Lower lobe of right lung (tissue), 2 donors: ENCODE data around the gene SCMH1. TPM values are rescaled to one million over a fixed set of nuclear protein-coding genes. Genes with fewer than 3 reads are reported as not detected.

Experiments used
- ATAC-seq, 2 donors: fragments of 200-7000 bp; cut with Tn5 transposase; one replicate each; pipeline ENCODE4 v1.9.1; 2020 to 2022; ENCODE audit warnings: mild to moderate bottlenecking in 2 of 2, moderate library complexity in 2 of 2
- DNase-seq: peaks from one replicate; pipeline ENCODE4 v3.0.0-alpha.2; 2020
- H3K27ac ChIP-seq: fragments of 200-600 bp; one replicate; pipeline ENCODE4 v1.8.0; 2022
- H3K27me3 ChIP-seq: fragments of 200-600 bp; one replicate; pipeline ENCODE4 v1.8.0; 2022; ENCODE audit warnings: low read depth
- H3K36me3 ChIP-seq: fragments of 200-600 bp; one replicate; pipeline ENCODE4 v1.8.0; 2022; ENCODE audit warnings: mild to moderate bottlenecking
- H3K4me1 ChIP-seq: fragments of 200-600 bp; one replicate; pipeline ENCODE4 v1.8.0; 2022
- H3K4me3 ChIP-seq: fragments of 200-600 bp; one replicate; pipeline ENCODE4 v1.8.0; 2022; ENCODE audit warnings: mild to moderate bottlenecking
- H3K9me3 ChIP-seq: fragments of 200-600 bp; one replicate; pipeline ENCODE4 v1.8.0; 2022
- CTCF ChIP-seq: fragments of 200-600 bp; IDR thresholded peaks from one replicate; pipeline ENCODE4 v1.8.0; 2022; ENCODE audit warnings: antibody characterized with exemption, mild to moderate bottlenecking
- intact Hi-C: fragments of 100-400 bp; cut with DNase I; formaldehyde crosslinking; loops from one replicate; pipeline ENCODE4 v1.11.0; 2022
- total RNA-seq: library from RNA; stranded (reverse); fragmentation: NEBNext Ultra II Directional; extraction: Animal tissue kit (Norgen Biotek cat#: 25700); gene quantifications from one replicate; pipeline ENCODE4 v1.2.1, GENCODE V29; 2021
- donor health status: DM: no; HTN: yes; CAD: no; lungs with severe emphysema.

Gene SCMH1
- total RNA-seq, 1 donor from 2014 or later = 30.0 TPM

- no peak for DNase-seq
- no peak overlapping the region for H3K27ac ChIP-seq
- no peaks in the 10 kb centered on the region for H3K9me3 ChIP-seq
- ATAC-seq = no peak
- peaks cover 23% of the 10 kb centered on the region for H3K4me1 ChIP-seq
- no peak overlapping the region for H3K4me3 ChIP-seq
- H3K27me3 ChIP-seq = no peaks in the 10 kb centered on the region
- no peak for TF ChIP-seq CTCF
- intact Hi-C loops = no loop called here
- no peaks in the 10 kb centered on the region for H3K36me3 ChIP-seq
Measured at GRCh38 chr1:41102653-41103052, 139.5 kb downstream of the SCMH1 start.

GRCh38 chr1:41101950-41102607, 140.0 kb downstream of the SCMH1 start:
- ATAC-seq (peak; percentile 76 to 90), DNase-seq (peak; percentile 79)
- Histone ChIP-seq H3K4me1 (peaks cover 23% of the 10 kb centered on the region), H3K9me3 (no peaks in the 10 kb centered on the region), H3K27ac (no peak overlapping the region), H3K36me3 (no peaks in the 10 kb centered on the region), H3K27me3 (no peaks in the 10 kb centered on the region), H3K4me3 (no peak overlapping the region)
- TF ChIP-seq CTCF = no peak
- intact Hi-C loops = no loop called here

GRCh38 chr1:41101076-41101475, 141.0 kb downstream of the SCMH1 start:
- ATAC-seq (no peak), DNase-seq (no peak)
- Histone ChIP-seq H3K36me3 (no peaks in the 10 kb centered on the region), H3K4me3 (no peak overlapping the region), H3K9me3 (no peaks in the 10 kb centered on the region), H3K4me1 (peaks cover 23% of the 10 kb centered on the region), H3K27me3 (no peaks in the 10 kb centered on the region), H3K27ac (no peak overlapping the region)
- intact Hi-C loops = no loop called here
- TF ChIP-seq CTCF = no peak

GRCh38 chr1:41100170-41100569, 141.9 kb downstream of the SCMH1 start:
- Histone ChIP-seq H3K36me3 (no peaks in the 10 kb centered on the region), H3K27me3 (no peaks in the 10 kb centered on the region), H3K9me3 (no peaks in the 10 kb centered on the region), H3K27ac (no peak overlapping the region), H3K4me1 (peaks cover 23% of the 10 kb centered on the region), H3K4me3 (no peak overlapping the region)
- DNase-seq (no peak), ATAC-seq (no peak)
- intact Hi-C loops = no loop called here
- TF ChIP-seq CTCF = no peak

GRCh38 chr1:41098730-41099460, 143.2 kb downstream of the SCMH1 start:
- H3K9me3 ChIP-seq = no peaks in the 10 kb centered on the region
- H3K4me1 ChIP-seq = peaks cover 20% of the 10 kb centered on the region
- no peaks in the 10 kb centered on the region for H3K36me3 ChIP-seq
- no peak overlapping the region for H3K4me3 ChIP-seq
- TF ChIP-seq CTCF = no peak
- ATAC-seq (no peak), DNase-seq (no peak)
- no peaks in the 10 kb centered on the region for H3K27me3 ChIP-seq
- H3K27ac ChIP-seq = no peak overlapping the region
- intact Hi-C loops = no loop called here
